Embryonic facial prominence (tissue), 1 donor: Measurements from ENCODE around the gene SELENOV.
A peak's percentile ranks its signal among the peaks of the same experiment; 100 is the strongest.

Experiments
- DNase-seq: peaks from one replicate; pipeline ENCODE4 v3.0.0-alpha.2; 2016; ENCODE audit errors: extremely low spot score

Gene SELENOV

GRCh38 chr19:39492788-39493187, 22.2 kb upstream of the SELENOV start:
- DNase-seq, result no peak

- DNase-seq, result no peak
Observed at GRCh38 chr19:39494661-39495060, 20.3 kb upstream of the SELENOV start.

GRCh38 chr19:39496063-39496462, 18.9 kb upstream of the SELENOV start:
- no peak for DNase-seq

- DNase-seq, result no peak
Observed at GRCh38 chr19:39497701-39497995, 17.3 kb upstream of the SELENOV start.

GRCh38 chr19:39497996-39498797, 16.7 kb upstream of the SELENOV start:
- DNase-seq, result no peak

GRCh38 chr19:39498798-39499642, 15.9 kb upstream of the SELENOV start, which contains the start of gene DLL3:
DLL3 (plus strand) TSS chr19:39498947; CDS start chr19:39498975, 28 bp downstream.
- DNase-seq, result no peak

- DNase-seq, result no peak
Observed at GRCh38 chr19:39499932-39500331, 15.0 kb upstream of the SELENOV start.

GRCh38 chr19:39500543-39500942, 14.4 kb upstream of the SELENOV start:
- DNase-seq, result no peak

GRCh38 chr19:39501340-39501739, 13.6 kb upstream of the SELENOV start:
- no peak for DNase-seq

GRCh38 chr19:39502640-39503417, 12.1 kb upstream of the SELENOV start:
- no peak for DNase-seq

GRCh38 chr19:39506598-39506943, 8.4 kb upstream of the SELENOV start:
- no peak for DNase-seq

- DNase-seq, result peak; percentile 55
Observed at GRCh38 chr19:39506944-39507714, 7.8 kb upstream of the SELENOV start.

GRCh38 chr19:39507715-39508364, 7.1 kb upstream of the SELENOV start:
- DNase-seq, result no peak

- no peak for DNase-seq
Observed at GRCh38 chr19:39508629-39509028, 6.3 kb upstream of the SELENOV start.

GRCh38 chr19:39509233-39509632, 5.7 kb upstream of the SELENOV start:
- DNase-seq, result no peak

- no peak for DNase-seq
Observed at GRCh38 chr19:39512988-39513387, 2.0 kb upstream of the SELENOV start.

- no peak for DNase-seq
Observed at GRCh38 chr19:39515551-39516191, 732 bp downstream of the SELENOV start.

GRCh38 chr19:39516270-39516669, 1.3 kb downstream of the SELENOV start:
- DNase-seq, result no peak

GRCh38 chr19:39517432-39517831, 2.5 kb downstream of the SELENOV start:
- no peak for DNase-seq

- DNase-seq, result no peak
Observed at GRCh38 chr19:39518458-39518857, 3.5 kb downstream of the SELENOV start.

- DNase-seq, result no peak
Observed at GRCh38 chr19:39518975-39519374, 4.0 kb downstream of the SELENOV start.
